AG09309 (cell line): ENCODE measurements around the gene PHF5A.

Source experiments
- DNase-seq: peaks from one replicate; pipeline ENCODE4 v3.0.0-alpha.2; 2010; ENCODE audit warnings: low read depth
- H3K4me3 ChIP-seq: 2 replicates; pipeline ENCODE4 v1.5.1; 2011; ENCODE audit warnings: mild to moderate bottlenecking, low read depth, low read length, moderate library complexity; ENCODE audit not compliant: control insufficient read depth
- TF ChIP-seq, protein P1 (sequence below): IDR thresholded peaks from 2 replicates; pipeline ENCODE4 v1.5.1; 2011; ENCODE audit warnings: mild to moderate bottlenecking, low read depth, low read length, inconsistent platforms; ENCODE audit not compliant: insufficient read depth, control insufficient read depth; ENCODE audit errors: missing control alignments

The PHF5A gene

DNA sequence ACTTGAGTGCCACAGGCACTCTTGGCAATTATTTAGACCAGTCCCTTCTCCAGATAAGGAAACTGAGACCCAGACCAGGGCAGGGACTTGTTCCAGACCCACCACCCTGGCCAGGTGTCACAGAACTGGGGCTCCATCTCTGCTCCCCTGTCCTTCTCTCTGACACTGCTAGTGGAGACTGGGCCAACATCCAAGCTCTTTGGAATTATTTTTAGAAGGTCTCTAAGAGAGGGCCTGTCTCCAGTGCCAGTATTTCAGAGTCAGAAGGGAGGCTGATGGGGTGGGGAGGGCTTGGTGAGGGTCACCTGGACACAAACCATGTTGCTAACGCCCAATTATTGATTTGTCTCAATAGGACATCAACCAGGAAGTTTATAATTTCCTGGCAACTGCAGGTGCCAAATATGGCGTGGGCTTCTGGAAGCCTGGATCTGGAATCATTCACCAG lies 43.1 kb upstream of the PHF5A start:
- TF ChIP-seq, protein P1, sequence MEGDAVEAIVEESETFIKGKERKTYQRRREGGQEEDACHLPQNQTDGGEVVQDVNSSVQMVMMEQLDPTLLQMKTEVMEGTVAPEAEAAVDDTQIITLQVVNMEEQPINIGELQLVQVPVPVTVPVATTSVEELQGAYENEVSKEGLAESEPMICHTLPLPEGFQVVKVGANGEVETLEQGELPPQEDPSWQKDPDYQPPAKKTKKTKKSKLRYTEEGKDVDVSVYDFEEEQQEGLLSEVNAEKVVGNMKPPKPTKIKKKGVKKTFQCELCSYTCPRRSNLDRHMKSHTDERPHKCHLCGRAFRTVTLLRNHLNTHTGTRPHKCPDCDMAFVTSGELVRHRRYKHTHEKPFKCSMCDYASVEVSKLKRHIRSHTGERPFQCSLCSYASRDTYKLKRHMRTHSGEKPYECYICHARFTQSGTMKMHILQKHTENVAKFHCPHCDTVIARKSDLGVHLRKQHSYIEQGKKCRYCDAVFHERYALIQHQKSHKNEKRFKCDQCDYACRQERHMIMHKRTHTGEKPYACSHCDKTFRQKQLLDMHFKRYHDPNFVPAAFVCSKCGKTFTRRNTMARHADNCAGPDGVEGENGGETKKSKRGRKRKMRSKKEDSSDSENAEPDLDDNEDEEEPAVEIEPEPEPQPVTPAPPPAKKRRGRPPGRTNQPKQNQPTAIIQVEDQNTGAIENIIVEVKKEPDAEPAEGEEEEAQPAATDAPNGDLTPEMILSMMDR: no peak
- no peak for DNase-seq

DNA sequence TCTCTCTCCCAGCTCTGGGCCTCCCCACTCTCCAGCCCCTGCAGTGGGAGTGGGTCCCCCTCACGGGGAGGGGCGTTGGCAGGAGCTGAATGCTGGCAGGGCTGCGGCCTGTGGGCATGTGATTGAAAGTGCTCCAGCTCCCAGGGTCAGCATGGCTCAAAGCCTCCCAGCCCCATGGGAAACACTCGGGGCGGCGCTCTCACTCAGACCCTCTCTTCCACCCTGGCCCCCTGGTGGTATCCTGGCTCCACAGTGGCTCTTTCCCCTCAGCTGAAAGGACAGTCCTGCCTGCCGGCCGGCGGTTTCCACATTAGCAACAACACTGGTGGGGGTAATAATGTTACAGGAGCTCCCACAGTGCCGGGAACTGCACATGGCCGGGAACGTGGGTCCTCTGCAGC lies 40.3 kb upstream of the PHF5A start:
- TF ChIP-seq, protein P1: no peak
- H3K4me3 ChIP-seq: no peak overlapping the region
- DNase-seq: no peak

More for the DNA sequence above, 43.1 kb upstream of the PHF5A start:
- H3K4me3 ChIP-seq: no peak overlapping the region

DNA sequence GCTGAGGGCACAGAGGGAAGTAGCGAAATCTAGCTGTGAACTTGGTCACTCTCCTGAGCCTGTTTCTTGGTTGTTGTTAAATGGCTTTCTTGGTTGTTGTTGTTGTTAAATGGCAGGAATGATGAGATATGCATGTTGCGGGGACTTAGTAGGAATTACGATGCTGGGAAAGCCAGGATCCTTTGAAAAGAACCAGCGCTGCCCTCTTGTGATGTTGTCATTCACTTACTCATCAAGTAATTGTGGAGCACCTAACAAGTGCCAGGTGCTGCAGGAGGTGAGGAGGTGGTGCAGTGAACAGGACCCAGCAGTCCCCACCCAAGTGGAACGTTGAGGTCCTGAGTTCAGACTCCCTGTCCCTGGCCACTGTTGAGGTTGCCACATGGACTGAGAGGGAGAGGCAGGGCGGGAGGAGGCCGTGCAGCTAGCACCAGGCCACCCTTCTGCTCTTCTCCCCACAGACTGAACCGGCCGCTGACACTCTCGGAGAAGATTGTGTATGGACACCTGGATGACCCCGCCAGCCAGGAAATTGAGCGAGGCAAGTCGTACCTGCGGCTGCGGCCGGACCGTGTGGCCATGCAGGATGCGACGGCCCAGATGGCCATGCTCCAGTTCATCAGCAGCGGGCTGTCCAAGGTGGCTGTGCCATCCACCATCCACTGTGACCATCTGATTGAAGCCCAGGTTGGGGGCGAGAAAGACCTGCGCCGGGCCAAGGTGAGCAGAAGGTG lies 39.0 kb upstream of the PHF5A start:
- TF ChIP-seq, protein P1: no peak
- DNase-seq: no peak
- H3K4me3 ChIP-seq: no peak overlapping the region

DNA sequence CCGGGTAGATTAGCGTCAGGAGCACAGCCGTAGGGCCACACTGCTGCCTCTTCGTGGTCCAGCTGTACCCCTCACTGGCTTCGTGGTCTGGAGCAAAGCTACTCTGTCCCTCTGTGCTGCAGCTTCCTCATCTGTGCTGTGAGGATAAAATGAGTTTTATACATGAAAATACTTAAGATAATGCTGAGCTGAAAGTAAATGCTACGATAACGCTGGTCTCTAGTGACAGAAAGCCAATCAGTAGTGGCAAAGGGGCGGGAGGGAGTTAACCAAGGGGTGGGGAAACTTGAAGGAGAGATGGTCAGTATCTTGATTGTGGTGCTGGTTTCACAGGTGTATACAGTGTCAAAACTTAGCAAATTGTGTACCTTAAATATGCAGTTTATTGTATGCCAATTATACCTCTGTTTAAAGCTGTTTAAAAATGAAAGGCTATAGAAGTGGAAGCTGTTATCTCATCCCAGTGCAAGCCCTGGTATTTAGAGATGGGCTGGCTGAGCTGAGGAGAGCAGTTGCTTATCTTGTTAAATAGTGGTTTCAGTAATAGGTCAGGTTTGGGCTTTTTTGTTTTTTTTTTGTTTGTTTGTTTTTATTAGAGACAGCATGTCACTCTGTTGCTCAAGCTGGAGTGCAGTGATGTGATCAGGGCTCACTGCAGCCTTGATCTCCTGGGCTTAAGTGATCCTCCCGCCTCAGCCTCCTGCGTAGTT lies 37.2 kb upstream of the PHF5A start:
- H3K4me3 ChIP-seq: no peak overlapping the region
- TF ChIP-seq, protein P1: no peak
- no peak for DNase-seq

DNA sequence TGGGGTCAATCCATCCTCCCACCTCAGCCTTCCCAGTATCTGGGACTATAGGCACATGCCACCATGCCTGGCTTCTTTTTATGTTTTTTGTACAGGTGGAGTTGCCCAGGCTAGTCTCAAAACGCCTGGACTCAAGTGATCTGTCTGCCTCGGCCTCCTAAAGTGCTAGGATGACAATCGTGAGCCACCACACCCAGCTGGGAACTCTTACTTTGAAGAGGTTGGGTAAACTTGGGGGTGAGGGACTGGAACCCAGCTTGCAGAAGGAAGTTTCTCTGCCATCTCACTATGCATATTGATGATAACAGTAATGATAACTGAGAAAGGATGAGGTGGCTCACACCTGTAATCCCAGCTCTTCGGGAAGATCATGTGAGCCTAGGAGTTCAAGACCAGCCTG lies 36.3 kb upstream of the PHF5A start:
- no peak for DNase-seq
- no peak overlapping the region for H3K4me3 ChIP-seq
- TF ChIP-seq, protein P1: no peak

DNA sequence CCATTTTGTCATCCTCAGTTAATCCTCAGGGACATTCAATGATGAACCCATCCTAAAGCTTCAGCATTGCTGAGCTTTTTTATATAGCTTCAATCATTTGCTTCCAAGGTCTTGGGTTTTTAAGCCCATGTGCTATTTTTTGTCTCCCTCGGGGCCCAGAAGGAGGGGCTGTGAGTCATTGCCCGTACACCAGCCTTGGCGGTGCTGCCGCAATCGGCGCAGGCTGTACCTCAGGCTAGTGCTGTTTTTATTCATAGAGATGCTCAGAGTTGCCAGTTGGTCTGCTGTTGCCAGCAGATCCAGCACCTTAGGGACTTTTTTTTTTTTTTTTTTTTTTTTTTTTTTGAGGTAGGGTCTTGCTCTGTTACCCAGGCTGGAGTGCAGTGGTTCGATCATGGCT lies 35.9 kb upstream of the PHF5A start:
- DNase-seq: no peak
- TF ChIP-seq, protein P1: no peak

More for the DNA sequence above, 35.9 kb upstream of the PHF5A start:
- no peak overlapping the region for H3K4me3 ChIP-seq
